ENCODE data around the gene DAAM2.

DNA sequence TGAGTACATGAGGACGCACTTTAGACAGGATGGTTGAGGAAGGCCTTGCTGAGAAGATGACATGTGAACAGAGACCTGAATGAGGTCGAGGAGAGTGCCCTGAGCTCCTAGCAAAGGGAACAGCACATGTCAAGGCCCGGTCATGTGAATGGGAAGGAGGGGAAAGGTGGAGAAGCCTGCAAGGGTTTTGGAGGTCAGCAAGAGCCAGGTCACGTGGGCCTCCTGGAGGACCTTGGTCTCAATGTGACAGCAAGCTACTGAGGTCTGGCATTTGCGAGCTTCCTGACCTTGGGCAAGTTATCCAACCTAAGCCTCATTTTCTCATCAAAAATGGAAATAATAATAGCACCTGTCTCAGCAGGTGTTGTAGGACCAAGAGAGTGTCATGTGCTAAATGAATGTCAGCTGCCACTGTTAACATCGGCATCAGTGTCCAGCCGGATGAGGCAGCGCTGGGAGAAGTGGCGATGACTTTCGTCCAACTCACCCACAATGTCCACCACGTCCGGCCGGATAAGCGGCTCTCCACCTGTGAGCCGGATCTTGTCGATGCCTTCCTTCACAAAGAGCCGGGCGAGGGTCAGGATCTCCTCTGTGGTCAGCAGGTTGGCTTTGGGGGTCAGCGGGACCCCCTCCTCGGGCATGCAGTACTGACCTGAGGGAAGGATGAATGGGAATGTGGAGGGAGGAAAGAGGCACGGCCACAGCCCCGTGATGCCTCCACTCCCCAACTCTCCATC is 133.2 kb downstream of the DAAM2 start:
- no peak for TF ChIP-seq CTCF (optimal IDR thresholded peaks at IDR 0.05 in 1 of 3, IDR thresholded peaks at IDR 0.05 in 1 of 3, conservative IDR thresholded peaks at IDR 0.05 in 1 of 3; ENCODE audit: extremely low read depth in 1 of 3, insufficient read depth in 2 of 3, low read length in 3 of 3)
- TF ChIP-seq EZH2 (IDR thresholded peaks at IDR 0.05; ENCODE audit: low read length): no peak
